NK-92 treated with Interleukin-12 subunit alpha and Interleukin-12 subunit beta, amount 100 ng/mL, for 24 hours (cell line): ENCODE results near the gene PPP2R3B.
"Not testable (repeated sequence)": the region's sequence is repeated elsewhere in the genome, so short reads cannot be mapped to it uniquely, and the experiment has no call there.

Source experiments
- DNase-seq: peaks from one replicate; lab custom pipeline; 2025; lab: John Stamatoyannopoulos, UW

PPP2R3B gene, protein sequence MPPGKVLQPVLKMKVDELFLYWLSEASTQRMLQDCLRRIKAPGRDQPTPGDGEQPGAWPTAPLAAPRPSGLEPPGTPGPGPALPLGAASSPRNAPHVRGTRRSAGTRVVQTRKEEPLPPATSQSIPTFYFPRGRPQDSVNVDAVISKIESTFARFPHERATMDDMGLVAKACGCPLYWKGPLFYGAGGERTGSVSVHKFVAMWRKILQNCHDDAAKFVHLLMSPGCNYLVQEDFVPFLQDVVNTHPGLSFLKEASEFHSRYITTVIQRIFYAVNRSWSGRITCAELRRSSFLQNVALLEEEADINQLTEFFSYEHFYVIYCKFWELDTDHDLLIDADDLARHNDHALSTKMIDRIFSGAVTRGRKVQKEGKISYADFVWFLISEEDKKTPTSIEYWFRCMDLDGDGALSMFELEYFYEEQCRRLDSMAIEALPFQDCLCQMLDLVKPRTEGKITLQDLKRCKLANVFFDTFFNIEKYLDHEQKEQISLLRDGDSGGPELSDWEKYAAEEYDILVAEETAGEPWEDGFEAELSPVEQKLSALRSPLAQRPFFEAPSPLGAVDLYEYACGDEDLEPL

DNA sequence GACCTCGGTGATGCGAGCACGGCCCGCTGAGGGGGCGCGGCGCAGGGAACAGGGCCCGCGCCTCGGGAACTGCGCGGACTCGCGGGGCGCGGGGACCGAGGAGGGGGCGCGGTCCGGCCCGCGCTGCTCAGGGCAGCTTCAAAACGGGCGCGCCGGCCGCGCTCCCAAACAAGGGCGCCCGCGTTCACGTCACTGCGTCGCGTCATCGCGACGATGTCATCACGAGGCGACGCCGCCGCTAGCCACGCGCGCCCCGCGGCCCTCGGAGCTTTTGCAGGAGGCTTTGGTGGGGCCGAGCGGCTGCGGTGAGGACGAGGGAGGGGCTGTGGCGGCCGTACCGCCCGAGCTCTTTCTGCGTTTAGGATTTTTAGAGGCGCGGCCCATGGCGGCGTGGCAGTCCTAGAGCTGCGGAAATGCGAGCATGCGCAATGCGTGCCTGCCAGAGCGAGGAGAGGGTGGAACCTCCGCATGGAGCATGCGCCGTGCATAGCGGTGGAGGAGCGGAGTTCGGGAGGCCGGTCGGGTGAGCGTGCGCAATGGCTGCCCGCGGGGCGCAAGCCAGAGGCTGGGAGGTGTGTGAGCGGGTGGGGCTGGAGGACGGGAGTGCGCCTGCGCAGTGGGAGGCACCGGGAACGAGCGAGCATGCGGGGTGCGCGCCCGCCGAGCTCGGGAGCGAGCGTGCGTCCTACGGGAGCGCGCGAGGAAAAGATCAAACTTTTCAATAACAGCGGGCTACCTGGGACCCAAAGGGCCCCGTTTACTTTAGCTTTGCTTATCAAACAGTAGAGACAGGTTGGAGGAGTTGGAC, at the start of gene PPP2R3B:
Gene PPP2R3B, minus strand, starts transcription at position 140 of the 808 bp plus-strand sequence. CDS start 216 bp downstream, outside the sequence.
- no peak for DNase-seq

DNA sequence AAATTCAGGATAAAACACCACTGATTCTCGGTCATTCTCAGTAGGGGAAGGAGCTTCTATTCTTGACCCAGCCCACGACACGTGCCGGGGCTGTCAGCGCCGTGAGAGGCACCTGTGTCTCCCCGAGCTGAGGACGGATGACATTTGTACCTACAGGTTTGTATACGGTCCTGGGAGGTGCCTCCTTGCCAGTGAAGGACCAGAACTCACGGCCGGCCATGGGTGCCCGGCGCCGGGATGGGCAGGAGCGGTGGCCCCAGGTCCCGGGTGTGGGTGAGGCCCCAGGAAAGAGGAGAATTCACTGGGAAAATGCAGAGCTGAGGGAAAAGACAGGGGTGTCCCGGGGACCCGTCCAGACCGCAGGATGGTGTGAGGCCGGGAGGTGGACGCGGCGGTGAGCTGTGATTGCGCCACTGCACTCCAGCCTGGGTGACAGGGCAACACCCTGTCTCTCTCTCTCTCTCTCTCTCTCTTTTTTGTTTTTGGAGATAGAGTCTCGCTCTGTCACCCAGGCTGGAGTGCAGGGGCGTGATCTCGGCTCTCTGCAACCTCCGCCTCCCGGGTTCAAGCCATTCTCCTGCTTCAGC, 48.9 kb upstream of the PPP2R3B start:
- DNase-seq: no peak

DNA sequence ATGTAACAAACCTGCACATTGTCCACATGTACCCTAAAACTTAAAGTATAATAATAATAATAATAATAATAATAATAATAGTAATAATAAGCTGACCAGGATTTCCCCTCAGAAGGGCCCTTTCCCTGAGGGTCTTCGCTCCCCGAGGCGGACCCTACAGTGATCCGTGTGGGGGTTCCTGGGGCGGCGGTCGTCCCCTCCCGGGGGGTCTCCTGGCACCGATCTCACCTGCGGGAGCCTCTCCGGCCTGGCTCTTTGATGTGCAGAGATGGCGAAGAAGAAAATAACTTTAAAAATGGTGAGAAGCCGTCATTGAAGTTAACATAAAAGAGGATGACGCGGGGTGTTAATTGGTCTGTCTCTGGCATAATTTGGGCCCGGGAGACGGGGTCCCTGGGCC, 48.2 kb upstream of the PPP2R3B start:
- no peak for DNase-seq

DNA sequence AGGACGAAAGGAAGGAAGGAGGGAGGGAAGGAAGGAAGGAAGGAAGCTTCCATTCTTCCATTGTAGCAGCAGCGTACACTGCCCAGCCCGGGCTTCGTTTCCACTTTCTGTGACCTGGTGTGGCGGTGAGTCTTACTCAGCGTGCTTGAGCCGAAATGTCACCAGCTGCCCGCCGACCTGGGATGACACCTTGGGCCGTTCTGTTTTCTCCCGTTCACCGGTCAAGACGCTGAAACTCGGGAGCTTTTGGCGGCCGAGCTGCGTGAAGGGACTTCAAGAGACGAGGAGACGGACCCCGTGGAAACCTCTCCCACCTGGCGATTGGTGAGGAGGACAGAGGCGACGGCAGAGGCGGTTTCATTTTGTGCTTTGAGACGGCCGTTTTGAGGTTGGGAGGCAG, 47.1 kb upstream of the PPP2R3B start:
- no peak for DNase-seq

DNA sequence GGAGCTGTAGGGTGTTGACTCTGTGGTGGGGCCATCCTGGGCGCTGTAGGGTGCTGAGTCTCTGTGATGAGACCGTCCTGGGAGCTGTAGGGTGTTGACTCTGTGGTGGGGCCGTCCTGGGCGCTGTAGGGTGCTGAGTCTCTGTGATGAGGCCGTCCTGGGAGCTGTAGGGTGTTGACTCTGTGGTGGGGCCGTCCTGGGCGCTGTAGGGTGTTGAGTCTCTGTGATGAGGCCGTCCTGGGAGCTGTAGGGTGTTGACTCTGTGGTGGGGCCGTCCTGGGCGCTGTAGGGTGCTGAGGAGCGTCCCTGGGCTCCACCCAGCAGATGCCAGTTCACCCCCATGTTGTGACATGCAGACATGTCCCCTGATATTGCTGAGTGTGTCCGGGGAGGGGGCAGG, 46.0 kb upstream of the PPP2R3B start:
- DNase-seq: not testable (repeated sequence)

DNA sequence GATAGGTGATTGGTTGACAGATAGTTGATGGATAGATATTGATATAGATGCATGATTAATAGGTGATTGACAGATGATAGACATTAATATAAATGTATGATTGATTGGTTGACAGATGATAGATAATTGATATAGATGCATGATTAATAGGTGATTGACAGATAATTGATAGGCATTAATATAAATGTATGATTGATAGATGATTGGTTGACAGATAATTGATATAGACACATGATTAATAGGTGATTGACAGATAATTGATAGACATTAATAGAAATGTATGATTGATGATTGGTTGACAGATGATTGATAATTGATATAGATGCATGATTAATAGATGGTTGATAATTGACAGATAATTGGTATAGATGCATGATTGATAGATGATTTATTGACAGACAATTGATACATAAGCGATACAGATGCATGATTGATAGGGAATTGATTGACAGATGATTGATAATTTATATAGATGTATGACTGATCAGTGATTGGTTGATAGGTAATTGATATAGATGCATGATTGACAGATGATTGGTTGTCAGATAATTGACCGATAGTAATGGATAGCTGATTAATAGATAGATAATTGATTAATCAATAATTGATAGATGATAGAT, 44.9 kb upstream of the PPP2R3B start:
- DNase-seq: no peak

DNA sequence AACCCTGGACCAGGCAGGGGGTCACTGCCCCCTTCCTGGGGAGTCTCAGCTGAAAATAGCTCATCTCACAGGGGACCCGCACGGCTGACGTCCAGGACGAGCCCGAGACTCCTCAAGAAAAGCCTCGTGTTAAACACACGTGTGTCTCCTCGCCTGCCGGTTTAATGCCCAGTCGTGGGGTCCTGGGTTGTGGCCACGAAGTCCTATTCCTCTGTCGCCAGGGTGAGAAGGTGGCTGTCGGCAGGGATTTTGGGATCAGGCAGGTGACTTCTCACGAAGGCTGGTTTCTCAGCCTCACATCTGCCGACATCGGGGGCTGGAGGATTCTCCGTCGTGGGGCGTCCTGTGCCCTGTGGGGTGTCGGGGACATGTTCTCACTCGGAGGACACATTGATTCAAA, 44.3 kb upstream of the PPP2R3B start:
- DNase-seq: no peak

DNA sequence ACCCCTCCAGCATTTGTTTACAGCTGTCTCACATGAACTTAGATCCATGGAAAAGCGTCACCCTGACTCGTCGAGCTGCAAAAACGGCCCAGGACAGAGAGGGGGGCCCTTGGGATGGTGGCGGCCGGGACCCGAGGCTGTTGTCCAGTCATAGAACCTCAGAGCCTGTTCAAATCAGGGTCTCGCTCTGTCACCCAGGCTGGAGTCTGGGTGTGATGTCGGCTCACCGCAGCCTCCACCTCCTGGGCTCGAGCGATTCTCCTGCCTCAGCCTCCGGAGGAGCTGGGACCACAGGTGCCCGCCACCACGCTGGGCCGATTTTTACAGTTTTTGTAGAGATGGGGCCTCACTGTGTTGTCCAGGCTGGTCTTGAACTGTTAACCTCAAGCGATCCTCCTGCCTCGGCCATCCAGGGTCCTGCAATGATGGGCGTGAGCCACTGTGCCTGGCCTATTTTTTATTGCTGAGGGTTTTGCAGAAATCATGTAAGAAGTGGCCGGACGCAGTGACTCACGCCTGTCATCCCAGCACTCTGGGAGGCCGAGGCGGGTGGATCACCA, 42.6 kb upstream of the PPP2R3B start:
- no peak for DNase-seq

DNA sequence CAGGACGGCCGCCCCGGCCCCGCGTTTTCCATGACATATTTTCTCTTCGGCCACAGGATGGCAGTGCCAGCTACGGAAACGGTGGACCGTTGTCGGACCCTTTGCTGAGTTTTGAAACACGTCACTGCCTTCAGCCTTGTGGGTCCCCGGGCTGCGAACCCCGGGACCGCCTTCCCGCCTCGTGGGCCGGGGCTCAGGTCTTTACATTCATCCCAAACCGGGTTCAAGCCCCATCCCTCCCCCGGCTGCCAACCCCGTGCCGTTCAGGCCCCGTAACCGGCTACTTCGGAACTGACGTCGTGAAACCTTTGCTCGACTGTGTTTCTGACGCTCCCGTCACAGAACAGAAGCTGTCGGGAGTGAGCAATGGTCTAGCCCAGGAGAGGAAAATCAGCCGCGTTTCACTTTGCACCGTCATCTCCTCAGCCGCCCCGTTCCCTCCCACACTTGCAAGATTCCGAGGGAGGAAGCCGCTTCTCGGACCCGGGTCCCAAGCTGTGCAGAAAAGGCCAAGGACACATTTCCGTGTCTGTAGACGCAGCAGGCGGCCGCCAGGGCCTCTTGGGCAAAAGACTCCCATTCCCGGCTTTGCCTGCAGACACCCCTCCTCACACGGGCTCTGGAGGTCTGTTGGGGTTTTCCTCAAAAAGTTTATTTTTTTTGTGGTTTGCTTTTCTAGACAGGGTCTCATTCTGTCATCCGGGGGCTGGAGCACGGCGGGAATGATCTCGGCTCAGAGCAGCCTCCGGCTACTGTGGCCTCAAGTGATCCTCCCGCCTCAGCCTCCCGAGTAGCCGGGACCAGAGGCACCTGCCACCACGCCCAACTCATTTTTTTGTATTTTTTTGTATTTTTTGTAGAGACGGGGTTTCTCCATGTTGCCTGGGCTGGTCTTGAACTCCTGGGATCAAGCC, 41.4 kb upstream of the PPP2R3B start:
- no peak for DNase-seq

DNA sequence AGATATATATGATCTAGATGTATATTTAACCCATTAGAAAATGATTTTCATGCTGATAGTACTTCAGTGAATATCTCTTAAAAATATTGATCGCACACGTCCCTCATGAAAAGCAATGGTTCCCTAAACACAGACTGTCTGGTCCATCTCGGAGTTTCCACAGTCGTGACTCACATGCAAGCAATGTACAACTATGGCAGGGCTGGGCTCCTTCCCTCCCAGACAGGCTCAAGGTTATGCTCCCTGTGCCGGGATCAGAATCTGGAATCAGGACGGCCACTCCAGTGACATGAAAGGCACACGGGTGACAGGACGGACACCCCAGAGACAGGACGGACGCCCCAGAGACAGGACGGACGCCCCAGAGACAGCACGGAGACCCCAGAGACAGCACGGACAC, 40.2 kb upstream of the PPP2R3B start:
- no peak for DNase-seq

DNA sequence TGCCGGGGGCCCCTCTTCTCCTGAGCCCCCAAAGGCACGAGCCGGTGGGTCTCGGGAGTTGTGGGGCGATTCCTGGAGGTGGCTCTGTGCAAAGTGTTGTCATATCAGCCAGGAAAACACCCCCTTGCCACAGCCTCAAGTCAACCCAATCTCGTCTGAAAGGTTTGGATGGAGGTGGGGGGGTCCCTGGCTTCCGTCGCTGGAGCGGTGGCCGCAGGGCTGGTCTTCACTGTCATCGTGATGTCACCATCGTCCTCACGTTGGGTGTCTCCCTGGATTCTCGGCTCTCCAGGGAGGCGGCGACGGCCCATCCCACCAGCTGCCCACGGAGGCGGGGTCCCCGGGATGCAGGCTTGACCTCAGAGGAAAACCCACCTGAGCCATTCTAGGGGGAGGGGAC, 38.3 kb upstream of the PPP2R3B start:
- DNase-seq: no peak

DNA sequence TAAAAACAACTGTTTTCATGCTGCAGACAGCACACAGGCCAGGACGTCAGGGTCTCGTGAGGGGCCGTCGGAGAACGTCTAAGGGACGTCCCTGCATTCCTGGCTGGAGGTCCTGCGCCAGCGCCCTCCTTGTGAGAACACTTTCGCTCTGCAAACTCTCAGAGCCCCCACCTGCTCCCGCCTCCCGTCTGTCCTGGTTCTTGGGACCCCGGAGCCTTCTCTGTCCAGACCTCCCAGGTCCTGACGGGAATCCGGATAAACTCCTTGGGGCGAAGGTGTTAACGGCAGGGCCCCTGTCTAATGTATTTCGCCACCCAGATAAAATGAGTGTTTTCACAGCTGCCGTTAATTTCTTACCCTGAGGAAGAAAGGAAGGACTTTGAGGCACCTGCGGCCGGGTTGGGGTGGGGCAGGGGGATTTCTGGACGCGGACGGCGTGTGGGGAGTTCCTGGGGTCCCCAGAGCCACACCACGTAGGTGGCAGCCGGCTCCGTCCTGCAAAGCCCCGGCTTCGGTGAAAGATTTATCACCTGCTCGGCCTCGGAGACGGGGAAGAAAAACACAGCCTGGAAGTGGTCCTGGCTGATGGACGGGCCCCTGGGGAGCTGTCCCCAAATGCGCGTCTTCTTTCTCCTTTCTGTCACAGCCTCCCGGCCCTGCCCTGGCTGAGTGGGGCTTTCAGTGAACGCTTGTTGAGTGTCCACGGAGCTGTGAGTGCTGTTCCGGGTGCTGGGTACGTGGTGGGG, 35.1 kb upstream of the PPP2R3B start:
- DNase-seq: no peak

DNA sequence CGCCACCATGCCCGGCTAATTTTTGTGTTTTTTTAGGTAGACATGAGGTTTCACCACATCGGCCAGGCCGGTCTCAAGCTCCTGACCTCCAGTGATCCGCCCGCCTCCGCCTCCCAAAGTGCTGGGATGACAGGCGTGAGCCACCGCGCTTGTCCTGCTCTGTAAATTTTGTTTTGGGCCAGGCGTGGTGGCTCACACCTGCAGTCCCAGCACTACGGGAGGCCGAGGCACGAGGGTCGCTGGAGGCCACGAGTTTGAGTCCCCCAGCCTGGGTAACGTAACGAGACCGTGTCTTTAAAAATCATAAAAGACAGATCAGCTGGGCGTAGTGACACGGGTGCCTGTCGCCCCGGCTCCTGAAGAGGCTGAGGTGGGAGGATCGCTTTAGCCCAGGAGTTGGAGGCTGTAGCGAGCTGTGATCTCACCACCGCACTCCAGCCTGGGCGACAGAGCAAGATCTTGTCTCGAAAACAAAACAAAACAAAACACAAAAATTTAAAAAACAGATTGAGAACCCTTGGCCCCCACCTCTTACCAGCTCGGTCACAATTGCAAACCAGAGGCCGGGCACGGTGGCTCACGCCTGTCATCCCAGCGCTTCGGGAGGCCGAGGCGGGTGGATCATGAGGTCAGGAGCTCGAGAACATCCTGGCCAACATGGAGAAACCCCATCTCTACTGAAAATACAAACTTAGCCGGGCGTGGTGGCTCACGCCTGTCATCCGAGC, 34.0 kb upstream of the PPP2R3B start:
- DNase-seq: no peak

DNA sequence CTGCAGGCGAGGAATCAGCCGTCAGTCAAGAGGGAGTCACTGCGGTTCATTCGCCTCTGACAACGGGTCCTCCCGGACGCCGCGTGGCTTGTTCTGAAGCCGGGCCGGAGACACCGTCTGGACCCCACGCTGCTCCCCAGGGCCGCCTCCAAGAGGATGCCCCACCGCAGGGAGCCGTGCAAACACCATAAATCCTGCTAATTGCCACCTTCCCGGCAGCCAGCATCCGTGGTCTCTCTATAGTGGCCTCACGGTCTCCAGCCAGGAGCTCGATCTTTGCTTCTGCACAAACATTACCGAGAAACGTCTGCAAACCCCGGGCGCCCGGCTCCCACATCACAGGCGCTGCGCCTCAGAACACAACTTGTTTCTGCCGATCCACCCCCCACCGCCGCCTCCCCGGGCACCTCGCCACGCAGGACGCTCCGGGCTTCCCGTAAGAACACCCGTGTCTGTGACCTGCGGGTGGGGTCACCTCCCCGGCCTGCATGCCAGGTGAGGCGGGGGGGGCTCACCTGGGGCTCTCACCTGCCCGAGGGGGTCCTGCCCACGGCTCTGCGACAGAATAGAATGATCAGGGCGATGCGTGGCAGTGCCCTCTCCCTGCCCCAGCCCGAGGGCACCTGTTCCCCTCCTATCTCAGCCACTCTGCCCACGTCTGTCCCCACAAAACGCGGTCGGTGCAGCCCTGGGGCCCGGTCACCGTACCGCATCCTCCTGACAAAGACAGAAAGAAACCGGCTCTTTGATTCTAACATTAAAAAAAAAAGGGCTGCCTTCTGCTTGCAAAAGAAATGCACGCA, 32.4 kb upstream of the PPP2R3B start:
- no peak for DNase-seq

DNA sequence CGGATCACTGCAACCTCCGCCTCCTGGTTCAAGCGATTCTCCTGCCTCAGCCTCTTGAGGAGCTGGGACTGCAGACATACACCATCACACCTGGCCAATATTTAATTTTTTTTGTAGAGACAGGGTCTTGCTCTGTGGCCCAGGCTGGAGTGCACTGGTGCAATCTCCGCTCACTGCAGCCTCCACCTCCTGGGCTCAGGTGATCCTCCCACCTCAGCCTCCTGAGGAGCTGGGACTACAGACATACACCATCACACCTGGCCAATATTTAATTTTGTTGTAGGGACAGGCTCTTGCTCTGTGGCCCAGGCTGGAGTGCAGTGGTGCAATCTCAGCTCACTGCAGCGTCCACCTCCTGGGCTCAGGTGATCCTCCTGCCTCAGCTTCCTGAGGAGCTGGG, 28.8 kb upstream of the PPP2R3B start:
- not testable (repeated sequence) for DNase-seq

DNA sequence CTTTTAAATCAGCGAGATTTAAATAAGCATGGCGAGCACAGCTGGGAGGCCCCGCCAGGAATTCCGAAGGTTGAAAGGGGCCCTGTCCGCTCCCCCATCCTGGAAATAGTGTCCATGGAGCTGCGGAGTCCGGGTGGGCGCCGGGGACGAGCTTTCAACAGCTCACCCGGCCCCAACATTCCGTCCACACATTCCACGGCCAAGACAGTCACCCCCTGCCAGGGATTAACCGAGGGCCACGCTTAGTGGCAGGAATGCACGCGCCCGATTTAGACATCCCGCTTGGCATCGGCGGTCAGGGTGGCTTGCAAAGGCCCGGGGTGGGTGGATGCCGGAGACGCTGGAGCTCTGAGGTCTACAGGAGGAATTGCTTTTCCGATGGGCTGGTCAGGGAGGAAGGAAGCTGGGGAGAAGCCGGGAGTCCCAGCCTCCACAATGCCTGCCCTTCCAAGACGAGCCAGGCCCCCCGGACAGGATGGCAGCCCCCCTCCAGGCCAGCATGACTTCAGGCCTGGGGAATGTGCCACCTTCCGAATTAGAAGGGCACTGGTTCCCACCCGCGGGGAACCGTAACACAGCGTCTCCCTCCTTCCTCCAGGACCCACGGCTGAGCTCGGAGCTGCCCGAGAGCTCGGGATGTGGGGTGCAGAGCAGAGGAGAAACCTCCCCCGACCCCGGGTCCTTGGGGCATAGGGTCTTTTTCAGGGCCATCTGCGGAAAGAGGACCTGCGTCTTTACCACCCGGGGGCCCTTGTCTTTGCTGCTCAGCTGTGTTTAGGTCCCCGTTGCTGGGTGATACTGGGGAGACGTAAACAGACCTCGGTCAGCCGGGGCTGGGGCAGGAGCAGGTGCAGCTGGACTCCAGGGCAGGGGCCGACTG, 26.9 kb upstream of the PPP2R3B start:
- no peak for DNase-seq

DNA sequence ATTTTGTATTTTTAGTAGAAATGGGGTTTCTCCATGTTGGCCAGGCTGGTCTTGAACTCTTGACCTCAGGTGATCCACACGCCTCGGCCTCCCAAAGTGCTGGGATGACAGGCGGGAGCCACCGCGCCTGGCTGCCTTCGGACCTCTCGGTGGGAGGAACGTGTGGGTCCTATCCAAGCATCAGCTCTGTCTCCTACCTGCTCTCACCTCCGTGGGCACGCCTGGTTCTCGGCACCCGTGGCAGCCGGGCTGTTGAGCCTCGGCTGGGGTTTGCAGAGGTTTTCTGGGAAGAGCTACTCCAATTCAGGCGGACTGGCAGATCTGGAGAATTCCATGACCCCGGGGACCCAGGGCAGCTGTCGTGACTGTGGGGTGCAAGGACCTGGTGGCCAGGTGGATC, 23.6 kb upstream of the PPP2R3B start:
- no peak for DNase-seq
